GM19324 (cell line): ENCODE data around the gene HAO1.

Experiments
- ATAC-seq: cut with Tn5 transposase; IDR thresholded peaks from one replicate; pipeline ENCODE4 v1.9.1; 2021; ENCODE audit warnings: mild to moderate bottlenecking, moderate library complexity; ENCODE audit not compliant: unreplicated experiment, low FRiP score

HAO1 gene

DNA sequence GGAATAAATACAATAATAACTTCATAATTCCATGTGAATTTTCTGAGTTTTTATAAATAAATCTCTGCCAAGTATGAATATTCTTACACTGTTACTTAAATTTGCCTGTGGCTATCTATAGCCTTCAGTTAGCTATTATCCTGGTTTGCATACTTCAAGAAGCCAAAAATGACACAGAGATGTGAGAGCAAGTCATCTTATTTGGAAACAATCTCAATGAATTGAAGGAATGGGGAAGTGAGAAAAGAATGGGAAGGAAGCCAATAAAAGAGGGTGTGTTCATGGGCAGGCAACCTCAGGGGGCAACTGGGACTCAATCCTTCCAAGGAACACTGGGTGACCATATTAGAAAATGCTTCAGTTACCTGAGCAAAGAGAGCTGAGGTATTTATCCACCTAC is 9.9 kb downstream of the HAO1 start:
- no peak for ATAC-seq

DNA sequence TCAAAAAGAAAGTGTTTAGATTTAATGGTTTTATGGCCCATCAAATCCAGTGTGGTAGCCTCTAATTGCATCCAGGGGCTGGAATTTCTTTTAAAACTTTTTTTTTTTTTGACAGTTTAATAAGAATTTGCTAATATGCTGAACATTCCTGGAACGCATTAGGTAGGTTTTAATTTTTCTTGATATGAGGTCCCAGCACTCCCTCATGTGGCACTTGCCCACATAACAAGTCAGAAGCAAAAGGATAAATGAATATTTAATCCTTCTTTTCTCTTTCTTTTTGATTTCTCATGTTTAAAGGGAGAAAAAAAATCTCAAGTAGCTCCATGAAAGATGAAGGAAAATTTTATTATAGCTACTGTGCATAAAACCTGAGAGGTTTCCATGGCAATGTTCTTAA is 13.5 kb downstream of the HAO1 start:
- ATAC-seq, result no peak

DNA sequence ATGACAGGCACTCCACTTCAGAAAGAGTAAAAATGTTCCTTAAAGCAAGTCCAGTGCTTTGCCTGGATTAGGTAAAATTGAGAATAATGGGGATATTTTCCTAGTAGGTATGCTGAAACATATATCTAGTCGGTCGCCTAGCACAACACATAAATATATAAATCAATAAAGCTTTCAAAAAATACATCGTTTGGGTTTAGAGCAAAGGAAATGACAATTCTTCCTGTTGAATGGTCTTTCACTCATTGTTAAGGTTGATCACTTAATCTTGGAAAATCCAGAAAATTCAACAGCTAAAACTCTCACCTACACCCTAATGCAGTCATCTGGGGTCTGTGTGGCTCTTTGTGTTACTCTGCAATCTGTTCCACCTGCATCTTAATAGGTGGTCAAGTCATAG is 13.9 kb downstream of the HAO1 start:
- ATAC-seq, result no peak

DNA sequence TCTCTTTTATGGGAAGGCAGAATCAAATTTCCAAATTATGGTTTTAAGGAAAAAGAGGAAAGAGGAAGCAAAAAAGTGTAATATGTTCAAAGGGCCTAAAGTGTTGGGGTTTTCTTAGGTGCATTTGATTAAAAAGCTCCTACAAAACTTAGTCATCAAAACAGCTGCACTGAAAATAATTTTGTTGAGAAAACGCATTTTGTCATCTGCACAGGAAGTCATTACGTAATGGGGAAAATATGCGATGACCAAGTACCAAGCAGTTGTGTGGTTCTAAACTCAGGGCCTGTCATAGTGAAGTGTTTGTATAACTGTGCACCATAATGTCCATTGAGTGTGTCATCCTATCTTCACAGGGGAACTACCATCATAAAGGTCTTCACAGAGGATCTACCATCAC is 15.6 kb downstream of the HAO1 start:
- no peak for ATAC-seq

DNA sequence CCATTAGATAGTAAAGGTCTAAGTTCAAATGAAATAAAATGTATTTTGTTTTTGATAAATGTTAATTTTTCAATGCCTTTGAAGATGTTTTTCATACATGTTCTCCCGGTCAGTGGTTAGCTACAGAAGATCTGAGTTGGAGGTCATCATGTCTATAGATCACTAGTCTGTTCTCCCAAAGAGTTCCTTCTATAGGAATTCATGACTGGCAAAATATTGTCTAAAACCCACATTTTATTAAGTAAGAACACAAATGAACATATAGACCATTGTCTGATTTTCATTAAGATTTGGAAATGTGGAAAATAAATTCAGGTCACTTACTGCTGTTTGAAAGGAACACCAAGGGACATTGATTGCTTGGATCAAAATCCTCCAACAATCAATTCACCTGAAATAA is 23.6 kb downstream of the HAO1 start:
- ATAC-seq, result no peak

DNA sequence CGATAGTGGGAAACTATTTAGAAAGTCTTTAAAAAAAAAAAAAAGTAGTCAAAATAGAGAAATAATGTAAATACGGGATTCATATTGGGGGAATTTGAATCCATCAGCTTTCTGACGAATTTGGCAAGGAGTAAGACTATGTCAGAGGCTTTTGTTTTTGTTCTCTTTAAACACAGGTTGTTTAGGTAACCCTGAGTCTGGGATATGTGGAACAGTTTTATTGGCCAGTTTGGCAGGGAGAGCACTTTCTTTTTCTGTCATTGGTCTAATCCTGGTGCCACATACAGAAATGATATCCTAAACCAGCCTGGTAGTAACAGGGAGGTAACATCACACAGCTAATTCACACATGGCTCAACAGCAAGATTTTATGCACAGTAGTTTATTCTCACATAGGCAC is 27.7 kb downstream of the HAO1 start:
- ATAC-seq, result no peak

DNA sequence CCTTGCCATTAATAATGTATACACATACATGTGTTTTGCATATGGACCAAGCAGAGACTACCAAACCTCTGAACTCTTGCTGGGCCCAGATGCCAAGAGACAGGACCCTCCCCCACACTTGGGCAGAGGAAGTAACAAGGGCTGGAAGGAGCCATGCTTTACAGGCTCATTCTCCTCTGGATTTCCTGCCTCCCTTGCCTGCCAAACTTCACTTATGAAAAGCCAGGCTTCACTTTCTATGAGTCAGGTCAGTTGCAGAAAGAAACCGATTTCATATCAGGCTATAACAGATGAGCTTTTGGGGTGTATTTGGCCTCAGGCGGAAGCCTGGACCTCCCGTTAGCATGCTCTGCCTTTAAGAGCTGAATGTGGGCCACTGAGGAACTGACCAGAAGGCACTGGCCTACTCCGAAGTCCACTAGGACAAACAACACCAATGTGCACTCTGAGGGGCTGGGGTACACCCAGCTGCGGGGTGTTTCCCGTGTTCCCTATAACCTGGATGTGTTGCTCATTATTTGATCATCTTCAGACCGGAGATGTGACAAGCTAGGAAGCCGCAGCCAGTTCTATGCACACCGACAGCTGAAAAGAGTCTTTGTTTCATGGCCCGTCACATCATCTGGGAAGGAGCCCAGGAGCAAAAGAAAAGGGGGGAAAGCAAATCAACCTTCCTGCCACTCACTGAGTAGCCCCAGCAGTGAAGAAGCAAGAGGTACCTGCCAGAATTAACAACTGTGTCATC is 28.5 kb downstream of the HAO1 start:
- ATAC-seq, result no peak

DNA sequence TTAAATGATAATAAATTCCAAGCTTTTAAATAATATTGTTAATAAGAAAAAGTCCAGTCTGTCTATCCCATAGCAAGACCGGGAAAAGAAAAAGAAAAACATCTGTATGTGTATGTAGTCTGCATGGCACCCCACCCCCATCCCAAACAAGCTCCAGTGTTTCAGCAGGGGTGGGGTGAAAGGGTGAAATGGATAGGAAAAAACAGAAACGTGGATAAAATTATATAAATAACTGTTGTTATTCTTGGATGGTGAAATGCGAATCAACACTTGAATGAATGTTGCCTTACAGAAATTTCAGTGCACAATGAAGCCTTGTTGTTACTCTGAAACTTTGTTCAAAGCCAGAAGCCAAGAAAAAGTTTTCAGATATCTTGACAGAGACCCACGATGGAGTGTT is 31.4 kb downstream of the HAO1 start:
- ATAC-seq, result no peak

DNA sequence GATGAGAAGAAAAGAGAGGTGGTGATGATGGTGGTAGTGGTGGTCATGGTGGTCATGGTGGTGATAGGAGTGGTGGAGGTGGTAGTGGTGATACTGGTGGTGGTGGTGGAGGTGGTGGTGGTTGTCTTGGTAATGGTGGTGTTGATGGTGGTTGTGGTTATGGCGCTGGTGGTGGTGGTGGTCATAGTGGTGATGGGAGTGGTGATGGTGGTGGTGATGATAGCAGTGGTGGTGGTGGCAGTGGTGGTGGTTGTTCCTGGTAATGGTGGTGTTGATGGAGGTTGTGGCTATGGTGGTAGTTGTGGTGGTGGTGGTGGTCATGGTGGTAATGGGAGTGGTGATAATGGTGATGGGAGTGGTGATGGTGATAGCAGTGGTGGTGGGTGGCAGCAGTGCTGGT is 36.8 kb downstream of the HAO1 start:
- ATAC-seq, result no peak

DNA sequence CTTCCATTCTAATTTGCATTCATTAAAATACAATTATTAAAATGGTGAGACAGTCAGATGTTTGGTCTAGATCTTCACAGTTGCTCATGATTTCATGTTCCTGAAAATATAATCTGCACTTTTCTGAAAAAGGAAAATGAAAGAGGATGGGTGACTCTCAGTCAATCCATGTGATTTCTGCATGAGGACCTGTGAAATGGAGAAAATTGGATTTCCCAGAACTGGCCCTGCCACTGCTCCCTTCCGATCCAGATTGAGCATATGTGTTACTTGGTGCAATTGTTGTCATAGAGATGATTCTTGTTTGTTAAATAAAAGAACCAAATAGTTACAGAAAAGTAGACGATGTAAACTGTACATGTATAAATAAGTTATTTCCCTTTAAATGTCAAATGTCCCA is 37.4 kb downstream of the HAO1 start:
- ATAC-seq, result no peak

DNA sequence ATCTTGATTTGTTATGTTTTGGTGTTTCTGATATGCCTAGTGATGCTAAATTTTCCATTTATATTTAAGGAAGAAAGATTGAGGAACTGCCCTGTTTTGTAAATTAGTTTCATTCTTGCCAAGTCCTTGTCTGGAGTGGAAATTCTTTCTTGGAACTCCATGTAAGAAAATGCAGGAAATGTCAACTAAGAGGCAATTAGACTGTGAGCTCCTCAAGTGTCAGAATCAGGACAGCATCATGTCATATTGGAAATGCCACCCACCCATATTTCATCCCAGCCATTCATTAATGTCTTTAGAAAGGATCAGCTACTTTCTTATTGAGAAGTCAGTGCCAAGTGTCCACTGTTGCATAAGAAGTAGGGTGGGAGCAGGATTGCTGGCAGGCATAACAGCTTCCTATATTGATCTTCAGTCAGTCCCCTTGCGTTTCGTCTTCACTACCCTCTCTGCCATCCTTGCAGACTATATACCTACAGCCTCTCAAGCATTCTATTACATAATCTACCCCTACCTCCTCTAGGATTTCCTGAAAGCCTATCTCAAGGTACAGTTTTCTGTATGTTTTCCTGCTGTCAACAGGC is 42.4 kb downstream of the HAO1 start:
- no peak for ATAC-seq

DNA sequence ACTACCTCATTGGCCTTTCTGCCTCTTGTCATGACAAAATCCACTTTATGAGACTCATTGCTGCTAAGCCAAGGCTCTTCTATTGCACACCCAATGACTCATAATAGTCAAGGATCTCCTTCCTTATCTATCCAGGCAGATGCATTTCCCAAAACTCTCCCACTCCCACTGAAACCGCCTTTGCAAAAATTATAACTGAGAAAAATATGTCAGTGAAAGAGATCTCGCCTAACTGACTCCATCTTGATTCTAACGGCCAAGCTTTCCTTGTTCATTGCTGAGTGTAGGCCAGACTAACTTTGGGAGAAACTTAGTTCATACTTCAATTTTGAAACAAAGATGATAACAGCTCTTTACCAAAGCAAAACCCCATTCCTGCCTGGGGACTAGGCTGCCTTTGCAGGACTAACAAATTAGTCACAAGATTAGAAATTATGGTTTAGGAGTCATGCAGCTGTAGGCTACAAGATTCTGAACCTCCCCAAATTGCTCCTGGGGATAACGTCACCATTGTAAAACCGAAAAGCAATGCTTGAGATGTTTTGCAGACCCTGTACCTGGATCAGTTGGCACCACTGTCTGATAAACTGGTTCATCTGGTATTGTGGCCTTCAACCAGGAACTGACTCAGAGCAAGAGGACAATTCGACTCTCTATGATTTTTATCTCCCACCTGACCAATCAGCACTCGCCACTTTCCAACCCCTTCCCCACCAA is 47.1 kb downstream of the HAO1 start:
- no peak for ATAC-seq

DNA sequence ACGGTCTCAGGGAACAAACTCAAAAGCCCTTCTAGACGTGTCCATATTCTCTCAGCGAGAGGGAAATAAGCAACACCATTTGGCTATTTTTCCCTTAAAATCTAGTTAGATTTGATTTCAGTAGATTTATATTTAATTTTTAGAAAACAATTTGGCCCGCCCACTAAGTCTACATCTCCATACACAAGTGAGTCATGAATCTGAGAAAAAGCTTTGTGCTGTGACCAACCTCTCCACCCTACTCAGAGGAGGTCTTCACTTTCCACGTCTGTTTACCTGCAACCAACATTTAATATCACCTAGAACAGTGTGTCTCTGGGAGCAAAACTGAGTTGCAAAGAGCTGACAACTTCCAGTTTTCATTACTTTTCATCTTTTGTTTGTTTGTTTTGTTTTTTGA is 48.6 kb downstream of the HAO1 start:
- no peak for ATAC-seq

DNA sequence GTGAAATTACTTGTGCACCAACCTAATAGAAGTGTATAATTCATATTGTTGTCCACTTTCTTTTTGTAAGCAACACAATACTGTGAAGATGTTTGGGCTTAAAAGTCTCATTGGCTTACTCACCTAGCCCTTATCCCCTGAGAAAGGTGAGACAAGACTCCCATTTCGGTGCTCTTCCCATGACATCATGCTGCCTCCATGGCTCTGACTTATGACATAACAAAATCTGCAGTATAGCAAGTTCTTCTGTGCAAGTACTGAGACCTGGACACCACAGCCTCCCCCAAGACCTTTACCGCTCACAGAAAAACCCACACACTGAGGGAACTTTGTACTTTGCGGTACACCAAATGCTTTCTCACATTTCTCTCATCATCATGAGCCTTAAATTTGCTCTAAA is 50.5 kb downstream of the HAO1 start:
- ATAC-seq, result no peak

DNA sequence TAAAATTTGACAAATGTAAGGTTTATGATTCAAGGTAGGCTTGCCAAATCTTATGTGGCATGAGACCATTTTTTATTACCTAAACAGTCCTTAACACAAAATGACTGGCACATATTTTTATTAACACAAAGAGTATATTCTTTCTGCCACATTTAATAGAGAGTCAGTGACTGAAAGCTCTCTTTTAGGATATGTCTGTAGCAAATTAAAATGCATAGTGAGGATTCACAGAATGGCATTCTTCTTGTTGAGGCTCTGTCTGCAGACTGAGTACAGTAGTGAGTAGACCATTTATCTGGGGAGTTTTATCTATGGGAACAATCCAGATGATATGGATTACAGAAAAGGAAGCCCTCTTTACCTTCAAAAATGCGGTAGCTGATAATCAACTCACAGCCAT is 56.5 kb downstream of the HAO1 start:
- ATAC-seq, result no peak

DNA sequence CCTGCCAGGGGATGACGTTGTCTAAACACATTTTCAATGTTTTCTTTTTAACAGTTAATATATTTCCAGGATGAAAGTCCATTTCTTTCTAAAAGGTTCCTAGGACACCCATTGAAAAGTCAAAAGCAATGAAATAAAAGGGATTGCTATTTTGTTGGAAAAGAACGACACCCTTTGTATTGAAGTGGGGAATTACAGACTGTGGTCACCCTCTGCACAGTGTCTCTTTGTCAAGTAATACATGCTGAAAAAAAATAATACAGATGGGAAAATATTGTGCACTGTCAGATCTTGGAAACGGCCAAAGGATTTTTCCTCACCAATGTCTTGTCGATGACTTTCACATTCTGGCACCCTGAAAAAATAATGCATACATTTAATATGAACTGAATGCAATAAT is 56.9 kb downstream of the HAO1 start:
- no peak for ATAC-seq

DNA sequence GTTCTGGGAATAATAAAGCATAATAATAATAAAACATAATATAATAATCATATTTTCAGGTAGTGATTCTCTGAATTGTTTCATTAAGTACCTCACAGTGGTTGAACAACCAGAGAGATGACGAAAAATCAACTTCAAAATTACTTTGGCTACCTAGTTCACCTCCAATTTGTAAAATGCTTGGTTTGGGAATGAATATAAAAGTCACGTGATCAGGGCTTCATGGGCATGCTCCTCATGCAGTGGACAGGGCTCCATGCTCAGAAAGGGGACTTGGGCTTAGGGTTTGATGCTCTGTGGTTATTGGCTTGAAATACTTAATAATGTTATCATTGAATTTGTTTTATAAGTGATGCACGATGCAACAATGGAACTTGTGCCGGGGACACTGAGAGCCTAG is 58.2 kb downstream of the HAO1 start:
- no peak for ATAC-seq

DNA sequence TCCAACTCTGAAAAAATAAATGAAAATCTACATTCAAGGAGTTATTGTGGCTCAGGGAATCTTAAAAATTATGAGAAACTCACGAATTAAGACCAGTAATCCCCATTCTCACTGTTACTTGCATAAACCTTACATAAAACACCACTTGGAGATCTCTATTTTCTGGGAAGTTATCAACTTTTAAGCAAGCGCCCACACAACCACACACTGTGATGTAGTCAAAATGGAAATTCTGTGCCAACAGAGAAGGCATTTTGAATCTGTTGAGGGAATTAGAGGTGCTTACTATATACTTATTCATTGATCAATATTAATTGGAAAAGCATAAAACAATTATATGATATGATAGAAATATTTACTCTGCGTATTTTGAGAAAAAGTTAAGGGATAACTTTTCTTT is 58.7 kb downstream of the HAO1 start:
- no peak for ATAC-seq

DNA sequence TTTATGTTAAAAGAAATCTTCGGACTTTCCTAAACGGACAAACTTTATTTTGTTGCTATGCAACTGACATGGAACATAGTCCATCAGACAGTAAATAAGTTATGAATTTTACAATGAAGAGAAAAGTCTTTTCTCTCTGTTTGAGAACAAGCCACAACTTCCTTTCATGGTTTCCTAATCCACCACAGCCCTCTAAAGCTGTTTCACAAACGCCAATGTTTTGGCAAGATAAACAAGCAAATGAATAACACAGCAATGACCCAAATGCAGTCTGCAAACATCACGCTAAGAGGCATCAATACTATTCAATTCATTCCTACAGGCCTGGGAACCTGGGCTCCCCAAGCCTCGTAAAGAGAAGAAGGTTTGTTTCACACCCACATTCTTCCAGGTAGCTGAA is 60.4 kb downstream of the HAO1 start:
- no peak for ATAC-seq

DNA sequence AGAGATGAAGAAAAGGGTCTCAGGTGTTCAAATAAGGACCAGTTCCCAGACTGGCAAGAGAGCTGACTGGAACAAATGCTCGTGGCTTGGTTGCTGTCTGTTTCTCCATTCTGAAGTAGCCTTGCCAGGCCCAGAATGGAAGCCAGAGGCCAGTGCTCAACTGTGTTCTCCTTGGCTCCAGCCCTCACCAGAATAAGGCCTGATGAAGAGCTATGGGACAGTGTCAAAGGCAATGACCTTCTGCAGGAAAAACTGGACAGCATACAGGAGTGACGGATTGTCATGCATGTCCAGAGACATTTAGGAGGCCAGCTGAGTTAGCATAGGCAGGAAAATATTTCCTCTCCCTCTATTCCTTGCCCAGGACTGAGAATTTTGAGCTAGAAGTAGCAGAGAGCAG is 72.2 kb downstream of the HAO1 start:
- ATAC-seq, result no peak

DNA sequence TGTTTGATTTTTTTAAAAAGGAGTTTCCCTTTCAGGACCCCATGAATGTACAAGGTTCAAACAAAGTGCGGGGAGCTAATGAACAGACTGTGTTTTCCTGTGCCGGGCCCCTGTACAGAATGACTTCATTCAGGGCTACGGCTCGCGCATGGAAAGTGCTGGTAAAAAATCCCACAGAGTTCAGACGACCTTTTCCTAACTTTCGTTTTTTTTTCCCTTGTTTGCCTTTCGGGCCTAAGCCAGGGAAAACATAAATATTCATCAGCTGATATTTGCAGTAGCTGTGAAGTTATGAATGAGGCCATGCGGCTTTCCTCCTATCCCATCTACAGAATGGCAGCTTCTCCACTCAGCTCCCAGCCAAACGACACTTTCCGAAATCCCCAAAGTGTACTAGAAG is 74.0 kb downstream of the HAO1 start:
- ATAC-seq, result no peak

DNA sequence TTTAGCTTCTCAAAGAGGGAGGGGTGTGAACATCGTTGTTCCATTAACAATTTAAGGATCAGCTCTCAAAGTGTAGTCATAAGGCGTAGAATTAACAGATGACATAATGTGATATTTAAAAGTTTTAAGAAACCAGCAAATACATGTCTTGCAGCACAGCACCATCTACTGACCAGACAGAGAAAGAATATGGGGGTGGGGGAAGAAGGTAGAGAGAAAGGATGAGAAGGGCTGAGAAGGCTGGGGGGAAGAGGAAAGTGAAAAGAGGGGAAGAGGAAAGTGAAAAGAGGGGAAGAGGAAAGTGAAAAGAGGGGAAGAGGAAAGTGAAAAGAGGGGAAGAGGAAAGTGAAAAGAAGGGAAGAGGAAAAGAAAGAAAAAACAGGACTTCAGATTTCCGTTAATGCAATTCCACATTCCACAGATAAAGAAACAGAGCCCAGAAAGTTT is 80.9 kb downstream of the HAO1 start:
- ATAC-seq, result no peak
